ENCODE measurements around the gene DMBX1.

Gene DMBX1

GRCh38 chr1:46497020-46497419, 7.4 kb downstream of the DMBX1 start:
- no peak for DNase-seq (ENCODE audit: low read depth in 3 of 3, low spot score in 1 of 3)

- no peak for DNase-seq (ENCODE audit: low read depth in 3 of 3, low spot score in 1 of 3)
Measured at GRCh38 chr1:46497665-46498064, 8.0 kb downstream of the DMBX1 start.

- DNase-seq (ENCODE audit: low read depth in 3 of 3, low spot score in 1 of 3), result no peak
Measured at GRCh38 chr1:46501528-46501927, 11.9 kb downstream of the DMBX1 start.

GRCh38 chr1:46503421-46503820, 13.8 kb downstream of the DMBX1 start:
- no peak for DNase-seq (ENCODE audit: low read depth in 3 of 3, low spot score in 1 of 3)

- DNase-seq (ENCODE audit: low read depth in 3 of 3, low spot score in 1 of 3), result no peak
Measured at GRCh38 chr1:46506470-46507219, 17.0 kb downstream of the DMBX1 start.

DNA sequence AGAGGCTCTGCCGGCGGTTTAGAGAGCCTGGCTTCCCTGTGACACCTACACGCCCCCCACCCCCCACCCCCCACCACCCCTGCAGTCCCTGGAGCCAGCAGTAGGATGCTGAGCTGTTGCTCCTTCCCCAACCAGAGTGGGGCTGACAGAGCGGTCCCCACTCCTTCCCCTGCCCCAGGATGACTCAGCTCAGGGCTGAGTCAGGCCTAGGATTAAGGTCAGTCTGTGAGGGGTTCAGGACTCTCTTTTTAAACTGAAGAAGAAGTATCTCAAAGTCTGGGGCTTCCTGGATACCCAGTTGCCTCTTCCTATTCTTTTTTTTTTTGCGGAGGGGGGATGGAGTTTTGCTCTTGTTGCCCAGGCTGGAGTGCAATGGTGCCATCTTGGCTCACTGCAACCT, 19.1 kb downstream of the DMBX1 start:
- no peak for DNase-seq (ENCODE audit: low read depth in 3 of 3, low spot score in 1 of 3)

DNA sequence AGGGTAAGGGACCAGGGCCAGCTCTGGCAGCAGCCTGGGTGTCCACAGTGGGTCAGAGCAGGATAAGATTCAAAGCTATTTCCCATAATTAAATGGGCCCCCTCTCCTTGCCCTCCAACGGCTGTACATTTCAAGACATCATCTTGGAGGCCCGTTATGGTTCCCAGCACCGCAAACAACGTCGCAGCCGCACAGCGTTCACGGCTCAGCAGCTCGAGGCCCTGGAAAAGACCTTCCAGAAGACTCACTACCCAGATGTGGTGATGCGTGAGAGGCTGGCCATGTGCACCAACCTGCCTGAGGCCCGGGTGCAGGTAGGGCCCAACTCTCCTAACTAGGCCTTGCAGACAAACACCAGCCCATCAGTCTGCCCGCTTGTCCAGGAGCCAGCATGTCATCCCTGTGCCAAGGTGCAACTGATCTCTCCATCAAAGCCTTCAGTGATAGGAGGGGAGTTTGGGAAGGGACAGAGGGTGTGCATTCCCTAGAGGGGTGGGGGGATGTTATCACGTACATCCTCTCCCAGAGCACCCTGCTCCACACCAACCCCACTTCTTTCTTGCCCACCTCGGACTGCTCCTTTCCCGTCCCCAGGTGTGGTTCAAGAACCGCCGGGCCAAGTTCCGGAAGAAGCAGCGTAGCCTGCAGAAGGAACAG, 20.8 kb downstream of the DMBX1 start:
- no peak for DNase-seq (ENCODE audit: low read depth in 3 of 3, low spot score in 1 of 3)

- no peak for DNase-seq (ENCODE audit: low read depth in 3 of 3, low spot score in 1 of 3)
Measured at GRCh38 chr1:46510998-46511365, 21.3 kb downstream of the DMBX1 start.

GRCh38 chr1:46512135-46512791, 22.6 kb downstream of the DMBX1 start:
- DNase-seq (ENCODE audit: low read depth in 3 of 3, low spot score in 1 of 3), result no peak

- no peak for DNase-seq (ENCODE audit: low read depth in 3 of 3, low spot score in 1 of 3)
Measured at GRCh38 chr1:46512792-46513190, 23.2 kb downstream of the DMBX1 start.

- DNase-seq (ENCODE audit: low read depth in 3 of 3, low spot score in 1 of 3), result no peak
Measured at GRCh38 chr1:46513536-46513935, 23.9 kb downstream of the DMBX1 start.

GRCh38 chr1:46515576-46515975, 25.9 kb downstream of the DMBX1 start:
- no peak for DNase-seq (ENCODE audit: low read depth in 3 of 3, low spot score in 1 of 3)

GRCh38 chr1:46516200-46516950, 26.7 kb downstream of the DMBX1 start:
- no peak for DNase-seq (ENCODE audit: low read depth in 3 of 3, low spot score in 1 of 3)

- no peak for DNase-seq (ENCODE audit: low read depth in 3 of 3, low spot score in 1 of 3)
Measured at GRCh38 chr1:46517010-46517600, 27.5 kb downstream of the DMBX1 start.

DNA sequence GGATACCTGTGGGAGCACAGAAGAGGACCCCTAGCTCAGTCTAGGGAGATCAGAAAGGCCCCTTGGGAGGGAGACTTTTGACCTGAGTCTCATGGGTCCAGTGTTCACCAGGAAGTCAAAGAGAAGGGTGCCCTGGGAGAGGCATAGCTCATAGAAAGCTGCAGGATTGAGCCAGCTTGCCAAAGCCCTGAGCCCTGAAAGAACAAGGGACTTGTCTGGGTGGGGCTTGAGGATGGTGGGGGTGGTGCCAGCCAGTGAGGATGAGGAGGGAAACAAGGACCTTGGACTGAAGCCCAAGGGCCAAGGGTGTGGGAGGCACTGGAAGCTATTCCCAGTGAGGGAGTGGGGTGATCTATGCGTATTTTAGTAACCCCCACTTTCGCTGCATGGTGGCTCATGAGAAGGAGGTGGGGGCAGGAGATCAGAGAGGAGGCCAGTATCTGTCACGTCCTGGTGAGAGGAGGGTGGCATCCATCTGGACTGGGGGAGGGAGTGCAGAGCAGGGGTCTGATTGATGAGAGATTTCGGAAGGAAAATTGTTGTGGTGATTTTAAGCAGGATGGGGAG, 28.4 kb downstream of the DMBX1 start:
- DNase-seq (ENCODE audit: low read depth in 3 of 3, low spot score in 1 of 3), result no peak

GRCh38 chr1:46519209-46519608, 29.6 kb downstream of the DMBX1 start:
- DNase-seq (ENCODE audit: low read depth in 3 of 3, low spot score in 1 of 3), result no peak

DNA sequence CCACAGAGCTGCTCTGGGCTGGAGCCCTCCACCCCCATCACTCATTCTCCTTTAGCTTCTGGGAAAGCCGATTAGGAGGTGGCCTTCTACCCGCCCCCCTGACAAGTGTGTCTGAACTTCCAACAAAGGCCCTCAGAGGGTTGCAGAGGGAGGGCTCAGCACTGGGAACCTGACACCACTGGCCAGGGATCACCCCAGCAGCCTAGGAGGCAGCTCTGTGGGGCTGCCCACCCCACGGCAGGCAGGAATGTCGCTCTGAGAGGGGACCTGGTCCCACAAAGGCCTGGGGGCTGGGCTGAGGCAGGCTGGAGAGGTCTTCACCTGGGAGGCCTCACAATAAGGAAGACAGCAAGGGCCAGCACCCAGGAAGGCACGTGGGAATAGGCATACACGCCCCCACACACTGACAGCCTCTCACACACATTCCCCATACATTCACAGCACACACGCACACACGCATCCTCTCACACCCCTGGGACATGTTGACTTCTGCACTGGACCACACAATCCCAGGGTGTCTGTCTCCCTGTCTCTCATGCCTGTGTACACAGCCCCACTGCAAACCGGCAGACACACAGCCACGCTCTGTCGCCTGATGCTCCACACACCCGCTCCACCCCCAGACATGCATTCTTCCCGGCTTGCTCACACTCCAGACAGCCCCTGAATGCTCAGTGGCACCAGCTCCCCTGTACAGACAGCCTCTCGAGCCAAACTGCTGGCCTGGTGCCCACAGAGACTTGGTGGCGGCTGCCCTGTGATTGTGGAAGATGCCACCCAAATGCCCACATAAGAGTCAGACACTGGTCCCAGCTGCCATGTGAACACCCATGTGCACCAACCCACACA, 30.7 kb downstream of the DMBX1 start:
- DNase-seq (ENCODE audit: low read depth in 3 of 3, low spot score in 1 of 3), result no peak

GRCh38 chr1:46521414-46521813, 31.8 kb downstream of the DMBX1 start:
- DNase-seq (ENCODE audit: low read depth in 3 of 3, low spot score in 1 of 3), result no peak

GRCh38 chr1:46522184-46522968, 32.7 kb downstream of the DMBX1 start:
- DNase-seq (ENCODE audit: low read depth in 3 of 3, low spot score in 1 of 3), result no peak

Data from stimulated activated CD4-positive, alpha-beta T cell treated with anti-CD3 and anti-CD28 coated beads, TNF-alpha, amount 100 ng/mL, for 1 hour (primary cell).